IPS-NIHi7 (cell line): ENCODE data around the gene RAG1.

Experiments used
- DNase-seq: peaks from one replicate; pipeline ENCODE4 v3.0.0; 2012; ENCODE audit warnings: mixed read lengths; ENCODE audit errors: extremely low spot score

The RAG1 gene

DNA sequence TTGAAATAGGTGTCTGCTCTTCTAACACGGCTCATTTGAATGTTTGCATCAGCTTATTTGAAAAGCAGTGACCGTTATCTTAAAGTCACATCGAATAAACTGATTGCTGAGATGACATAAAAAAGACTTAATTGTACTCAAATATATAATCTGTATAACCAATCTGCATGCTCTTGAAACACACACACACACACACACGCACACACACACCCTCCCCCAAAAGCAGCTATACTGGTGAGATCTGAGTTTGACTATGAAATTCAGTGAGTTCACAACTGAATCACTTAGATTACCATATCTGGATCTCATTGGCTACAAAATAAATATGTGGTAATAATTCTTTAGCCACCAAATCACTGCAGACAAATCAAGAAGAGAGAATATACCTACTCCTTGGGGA is 22.7 kb downstream of the RAG1 start:
- DNase-seq = no peak

DNA sequence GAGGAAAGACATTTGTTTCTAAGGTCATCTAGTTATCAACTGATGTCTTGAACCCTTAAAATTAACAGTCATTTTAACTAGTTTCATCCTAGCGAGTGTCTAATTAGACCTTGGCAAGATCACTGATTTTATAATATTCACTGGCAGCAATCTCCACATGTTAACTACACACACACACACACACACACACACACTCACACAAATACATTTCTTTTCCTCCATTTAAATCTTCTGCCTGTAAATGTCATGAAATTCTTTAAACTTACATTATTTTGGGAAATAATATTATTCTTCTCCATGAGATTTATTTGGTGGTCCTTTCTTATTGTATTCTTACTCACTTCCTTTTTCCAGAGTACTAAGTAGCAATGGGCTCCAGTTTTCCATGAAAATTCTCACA is 23.6 kb downstream of the RAG1 start:
- DNase-seq = no peak

- peak; percentile 11 for DNase-seq
These were observed 26.6 kb downstream of the RAG1 start, which contains the start of gene IFTAP for GRCh38 chr11:36594316-36594989. Gene IFTAP (plus strand): TSS chr11:36594502. CDS start chr11:36610104, 15,602 bp downstream.

GRCh38 chr11:36596880-36597279 is 29.1 kb downstream of the RAG1 start:
- no peak for DNase-seq

GRCh38 chr11:36598051-36598450 is 30.2 kb downstream of the RAG1 start, which contains the start of gene RAG2:
Gene RAG2 (minus strand): TSS chr11:36598236. CDS start chr11:36594168, 4,068 bp downstream.
- DNase-seq = no peak

GRCh38 chr11:36600180-36600579 is 32.4 kb downstream of the RAG1 start:
- no peak for DNase-seq

DNA sequence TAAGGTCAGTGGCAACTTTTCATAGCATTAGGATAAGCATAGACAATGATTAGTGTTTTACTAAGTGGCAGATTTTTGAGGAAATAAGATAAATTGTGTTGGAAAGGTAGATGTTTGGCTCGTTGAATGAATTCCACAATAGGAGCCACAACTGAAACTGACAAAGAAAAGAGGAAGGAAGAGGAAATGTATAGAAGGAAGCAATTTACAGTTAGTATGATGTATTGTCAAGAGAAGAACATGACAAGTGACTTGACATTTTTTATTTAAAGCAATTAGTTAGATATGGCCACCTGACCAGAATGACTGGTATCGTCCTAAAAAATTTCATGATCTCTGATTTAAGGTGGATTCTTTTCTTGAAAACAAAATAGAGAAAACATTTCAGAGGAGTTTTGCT is 33.3 kb downstream of the RAG1 start:
- DNase-seq = no peak

GRCh38 chr11:36602135-36602534 is 34.3 kb downstream of the RAG1 start:
- DNase-seq = no peak

DNA sequence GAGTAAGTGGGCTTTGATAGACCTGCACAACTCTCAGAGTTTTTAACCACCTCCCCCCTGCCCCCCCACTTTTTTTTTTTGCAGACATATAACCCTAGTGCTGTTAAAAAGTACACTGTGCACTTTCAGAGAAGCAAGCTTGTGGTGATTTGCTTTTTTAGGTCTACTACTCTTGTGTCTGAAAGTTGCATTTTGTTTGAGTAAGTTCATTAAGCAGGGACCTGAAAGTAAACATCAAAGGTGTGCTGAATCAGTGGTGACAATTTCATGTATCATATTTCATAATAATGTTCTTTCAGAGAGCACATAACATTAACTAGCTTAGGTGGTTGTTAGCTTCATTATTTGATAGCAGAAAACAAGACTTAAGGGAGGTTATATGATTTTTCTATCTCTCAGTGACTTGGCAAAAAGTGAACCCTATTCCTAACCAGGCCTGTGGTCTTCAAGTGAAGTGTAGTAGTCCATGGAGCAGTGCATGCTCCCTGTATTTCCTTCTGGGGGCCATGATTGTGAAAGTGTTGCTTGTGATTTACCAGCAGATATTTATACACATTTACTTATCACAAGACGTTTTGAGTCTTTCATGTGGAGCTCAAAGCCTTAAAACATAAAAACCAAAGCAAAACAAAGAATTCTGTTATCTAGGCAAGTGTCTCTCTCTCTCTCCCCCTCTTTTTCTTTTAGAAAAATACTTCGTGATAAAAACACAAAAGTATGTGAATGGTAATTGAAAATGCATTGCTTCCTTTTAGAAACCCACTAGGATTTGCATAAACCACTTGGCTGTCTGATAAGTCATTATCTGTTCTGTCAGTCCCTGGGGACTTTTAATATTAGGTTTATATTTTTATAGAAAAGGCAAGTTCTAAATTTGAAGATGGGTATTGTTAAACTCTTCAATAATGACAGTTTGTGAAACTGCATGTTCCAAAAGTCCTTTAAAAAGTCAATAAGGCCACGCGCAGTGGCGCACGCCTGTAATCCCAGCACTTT is 37.7 kb downstream of the RAG1 start:
- DNase-seq = no peak

DNA sequence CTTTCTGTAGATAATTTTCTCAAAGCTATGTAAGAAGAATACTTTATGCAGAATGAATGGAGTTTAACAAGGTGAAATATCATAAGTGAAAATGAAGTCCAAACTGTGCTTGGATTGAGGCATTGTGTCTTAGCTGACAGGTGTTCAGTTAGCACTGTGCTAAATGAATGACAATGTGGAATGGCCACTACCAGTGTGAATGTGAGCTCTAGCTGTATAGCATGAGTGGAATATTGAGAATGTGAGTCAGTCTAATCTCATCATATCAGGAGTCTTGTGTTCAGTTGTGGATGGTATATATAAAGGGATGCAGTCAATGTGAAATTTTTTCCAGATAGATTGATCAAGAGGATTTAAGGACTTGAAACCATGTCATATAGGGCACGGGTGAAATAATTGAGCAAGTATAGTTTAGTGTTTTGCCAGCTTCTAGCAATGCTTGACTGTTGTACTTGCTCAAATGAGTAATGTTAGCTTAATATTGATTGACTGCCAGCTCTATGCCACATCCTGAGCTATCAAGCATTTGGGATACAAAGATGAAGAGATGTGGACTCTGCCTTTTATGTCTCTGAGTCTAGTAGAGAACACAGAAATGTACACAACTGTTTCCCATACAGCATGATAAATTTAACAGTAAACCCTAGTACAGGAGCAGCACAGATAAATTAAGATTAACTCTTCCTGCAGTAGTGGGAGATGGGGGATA is 40.8 kb downstream of the RAG1 start:
- DNase-seq = no peak

DNA sequence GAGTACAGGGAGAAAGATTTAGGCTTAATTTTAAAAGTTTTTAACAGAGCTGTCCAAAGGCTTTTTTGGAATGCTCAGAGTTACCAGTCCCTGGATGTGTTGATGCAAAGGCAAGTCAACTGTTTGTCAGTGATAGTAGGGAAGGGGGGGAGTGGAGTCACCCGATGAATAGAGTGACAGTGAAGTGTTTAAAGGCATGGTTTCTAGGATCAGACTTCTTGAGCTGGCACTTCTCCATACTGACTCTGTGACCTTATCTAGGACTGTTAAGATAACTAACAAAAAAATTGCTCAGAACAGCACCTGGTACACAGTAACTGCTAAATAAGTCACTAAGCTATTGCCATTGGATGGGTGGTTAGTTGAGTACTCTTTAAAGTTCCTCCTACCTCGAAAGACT is 41.6 kb downstream of the RAG1 start:
- no peak for DNase-seq

- DNase-seq = no peak
These were observed 48.0 kb downstream of the RAG1 start for GRCh38 chr11:36615826-36616225.

GRCh38 chr11:36617543-36618362 is 49.9 kb downstream of the RAG1 start:
- DNase-seq = no peak

- DNase-seq = no peak
These were observed 50.7 kb downstream of the RAG1 start for GRCh38 chr11:36618363-36619047.

DNA sequence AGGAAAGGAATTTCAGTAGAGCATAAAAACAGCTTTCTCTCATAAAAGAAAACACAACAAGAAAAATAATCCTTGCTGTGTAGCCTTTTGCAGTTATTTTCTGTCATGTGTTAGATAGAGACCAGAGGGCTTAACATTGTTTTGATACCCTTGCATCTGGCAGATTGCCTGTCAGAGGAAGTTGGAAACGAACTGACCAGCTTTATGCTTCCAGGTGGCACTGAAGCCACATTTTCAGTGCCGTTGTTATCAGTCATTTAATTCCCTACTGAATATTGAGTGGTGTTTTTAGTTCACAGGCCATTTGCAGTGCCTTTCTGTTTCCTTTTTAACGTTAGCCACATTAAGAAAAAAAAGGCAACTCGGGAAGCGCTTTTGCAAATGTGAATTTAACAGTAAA is 51.7 kb downstream of the RAG1 start:
- DNase-seq = no peak

GRCh38 chr11:36620246-36620645 is 52.4 kb downstream of the RAG1 start:
- DNase-seq = no peak

GRCh38 chr11:36622431-36623136 is 54.8 kb downstream of the RAG1 start:
- DNase-seq = no peak

GRCh38 chr11:36623494-36623893 is 55.7 kb downstream of the RAG1 start:
- no peak for DNase-seq

DNA sequence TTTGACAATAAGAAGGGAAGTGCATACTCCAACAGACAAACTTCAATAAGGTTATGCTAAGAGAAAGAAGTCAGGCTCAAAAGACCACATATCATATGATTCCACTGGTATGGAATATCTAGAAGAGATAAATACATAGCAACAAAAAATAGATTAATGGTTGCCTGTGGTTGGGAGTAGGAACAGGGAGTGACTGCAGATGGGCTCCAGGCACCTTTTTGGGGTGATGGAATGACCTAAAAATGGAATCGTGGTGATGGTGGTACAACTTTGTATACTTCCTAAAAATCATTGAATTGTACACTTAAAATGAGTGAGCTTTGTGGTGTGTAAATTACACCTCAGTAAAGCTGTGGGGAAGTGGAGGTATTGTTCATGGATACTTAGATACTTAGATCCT is 59.2 kb downstream of the RAG1 start:
- DNase-seq = no peak

- DNase-seq = no peak
These were observed 59.7 kb downstream of the RAG1 start for GRCh38 chr11:36627471-36627870.
